Natural killer cell (primary cell): ENCODE results near the gene DIPK1B. TPM values are rescaled to one million over a fixed set of nuclear protein-coding genes. Genes with fewer than 3 reads are reported as not detected.

Source experiments
- ATAC-seq, 3 donors: fragments of 150-1000 bp in 2 of 3; fragments of 200-7000 bp in 1 of 3; cut with Tn5 transposase; 1 replicate in 1 of 3; 2 replicates in 2 of 3; pipeline ENCODE4 v1.10.0; 2021; ENCODE audit warnings: mild to moderate bottlenecking in 2 of 3, moderate library complexity in 2 of 3
- DNase-seq, 2 donors: peaks; one replicate each; pipeline versions ENCODE4 v3.0.0 to v3.0.0-alpha.2; 2013 to 2021; ENCODE audit warnings: mixed read lengths in 1 of 2
- H3K27ac ChIP-seq: one replicate; pipeline ENCODE4 v1.5.1; 2013; ENCODE audit warnings: mild to moderate bottlenecking, low read length
- H3K27me3 ChIP-seq: one replicate; pipeline ENCODE4 v1.6.1; 2013; ENCODE audit warnings: low read length; ENCODE audit not compliant: control insufficient read depth, insufficient read depth
- H3K36me3 ChIP-seq: one replicate; pipeline ENCODE4 v1.6.1; 2013; ENCODE audit warnings: low read length; ENCODE audit not compliant: control insufficient read depth, insufficient read depth
- H3K4me1 ChIP-seq: one replicate; pipeline ENCODE4 v1.6.1; 2013; ENCODE audit warnings: low read length; ENCODE audit not compliant: control insufficient read depth, insufficient read depth
- H3K4me3 ChIP-seq: one replicate; pipeline ENCODE4 v1.5.1; 2013; ENCODE audit warnings: low read length
- H3K9me3 ChIP-seq: one replicate; pipeline ENCODE4 v1.6.1; 2013; ENCODE audit warnings: low read length; ENCODE audit not compliant: control insufficient read depth, insufficient read depth
- H3K27ac Mint-ChIP-seq, 2 donors: one replicate each; pipeline ENCODE4 v1.8.0; 2022; ENCODE audit warnings: mild to moderate bottlenecking in 2 of 2, mixed read lengths in 2 of 2, moderate library complexity in 1 of 2
- H3K27me3 Mint-ChIP-seq, 2 donors: one replicate each; pipeline ENCODE4 v1.8.0; 2022; ENCODE audit warnings: low read depth in 2 of 2, mixed read lengths in 2 of 2
- H3K36me3 Mint-ChIP-seq: one replicate; pipeline ENCODE4 v1.8.0; 2022; ENCODE audit warnings: mixed read lengths
- H3K4me1 Mint-ChIP-seq, 2 donors: one replicate each; pipeline ENCODE4 v1.8.0; 2022; ENCODE audit warnings: mixed read lengths in 2 of 2
- H3K4me3 Mint-ChIP-seq: one replicate; pipeline ENCODE4 v1.8.0; 2022; ENCODE audit warnings: mild to moderate bottlenecking, moderate library complexity, mixed read lengths
- H3K9me3 Mint-ChIP-seq, 2 donors: one replicate each; pipeline ENCODE4 v1.8.0; 2022; ENCODE audit warnings: mixed read lengths in 2 of 2
- whole genome bisulfite sequencing: methylation state at CpG from one replicate; pipeline ENCODE4 v1.1.7; 2013; ENCODE audit warnings: missing lambda C conversion rate; ENCODE audit not compliant: insufficient coverage; 5-methylcytosine and 5-hydroxymethylcytosine counted together
- intact Hi-C: fragments of 100-400 bp; cut with micrococcal nuclease; formaldehyde crosslinking; loops from one replicate; pipeline ENCODE4 v1.14.2; 2022
- total RNA-seq, 4 donors: library from RNA; stranded (reverse); fragments of 120-200 nt in 1 of 4; gene quantifications; one replicate each; pipeline versions ENCODE4 v1.2.3 to v1.2.4, GENCODE V29; 2013 to 2022
- TF ChIP-seq, protein P1 (sequence below): fragments of 200-600 bp; IDR thresholded peaks from one replicate; pipeline ENCODE4 v1.8.0; 2022; ENCODE audit warnings: antibody characterized with exemption

Gene DIPK1B
- total RNA-seq, 3 donors from 2014 or later (not counting 1 experiment from before 2014, with no cell fraction given), result 0.31 to 0.39 TPM; not detected in 1

DNA sequence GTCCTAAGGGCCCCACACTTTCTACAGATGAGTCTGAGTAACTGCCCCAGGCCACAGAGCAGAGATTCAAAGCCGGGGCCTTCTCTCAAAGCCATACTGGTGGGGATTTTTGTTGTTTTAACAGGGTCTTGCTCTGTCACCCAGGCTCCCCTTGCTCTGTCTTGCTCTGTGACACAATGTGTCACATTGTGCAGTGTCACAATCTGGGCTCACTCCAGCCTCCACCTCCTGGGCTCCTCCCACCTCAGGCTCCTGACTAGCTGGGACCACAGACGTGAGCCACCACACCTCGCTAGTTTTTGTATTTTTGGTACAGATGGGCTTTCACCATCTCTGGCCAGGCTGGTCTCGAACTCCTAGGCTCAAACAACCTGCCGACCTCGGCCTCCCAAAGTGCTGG is 33.7 kb upstream of the DIPK1B start:
- no peak overlapping the region for H3K27ac ChIP-seq
- H3K4me3 ChIP-seq, result no peak overlapping the region
- H3K27ac Mint-ChIP-seq, result no peak overlapping the region
- H3K27me3 Mint-ChIP-seq, result no peaks in the 10 kb centered on the region
- H3K9me3 Mint-ChIP-seq, result no peaks in the 10 kb centered on the region
- no peak overlapping the region for H3K4me3 Mint-ChIP-seq
- H3K9me3 ChIP-seq, result no peaks in the 10 kb centered on the region
- peaks cover 0 to 9% of the 10 kb centered on the region in 2 donors for H3K4me1 Mint-ChIP-seq
- H3K36me3 Mint-ChIP-seq, result no peaks in the 10 kb centered on the region
- no peak for DNase-seq
- intact Hi-C loops, result no loop called here
- ATAC-seq, result no peak
- H3K36me3 ChIP-seq, result no peaks in the 10 kb centered on the region
- H3K4me1 ChIP-seq, result peaks cover 3% of the 10 kb centered on the region
- H3K27me3 ChIP-seq, result no peaks in the 10 kb centered on the region
- WGBS, result 86% methylated on average over 6 of the region's 6 CpGs
- TF ChIP-seq, protein P1, sequence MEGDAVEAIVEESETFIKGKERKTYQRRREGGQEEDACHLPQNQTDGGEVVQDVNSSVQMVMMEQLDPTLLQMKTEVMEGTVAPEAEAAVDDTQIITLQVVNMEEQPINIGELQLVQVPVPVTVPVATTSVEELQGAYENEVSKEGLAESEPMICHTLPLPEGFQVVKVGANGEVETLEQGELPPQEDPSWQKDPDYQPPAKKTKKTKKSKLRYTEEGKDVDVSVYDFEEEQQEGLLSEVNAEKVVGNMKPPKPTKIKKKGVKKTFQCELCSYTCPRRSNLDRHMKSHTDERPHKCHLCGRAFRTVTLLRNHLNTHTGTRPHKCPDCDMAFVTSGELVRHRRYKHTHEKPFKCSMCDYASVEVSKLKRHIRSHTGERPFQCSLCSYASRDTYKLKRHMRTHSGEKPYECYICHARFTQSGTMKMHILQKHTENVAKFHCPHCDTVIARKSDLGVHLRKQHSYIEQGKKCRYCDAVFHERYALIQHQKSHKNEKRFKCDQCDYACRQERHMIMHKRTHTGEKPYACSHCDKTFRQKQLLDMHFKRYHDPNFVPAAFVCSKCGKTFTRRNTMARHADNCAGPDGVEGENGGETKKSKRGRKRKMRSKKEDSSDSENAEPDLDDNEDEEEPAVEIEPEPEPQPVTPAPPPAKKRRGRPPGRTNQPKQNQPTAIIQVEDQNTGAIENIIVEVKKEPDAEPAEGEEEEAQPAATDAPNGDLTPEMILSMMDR, result no peak

DNA sequence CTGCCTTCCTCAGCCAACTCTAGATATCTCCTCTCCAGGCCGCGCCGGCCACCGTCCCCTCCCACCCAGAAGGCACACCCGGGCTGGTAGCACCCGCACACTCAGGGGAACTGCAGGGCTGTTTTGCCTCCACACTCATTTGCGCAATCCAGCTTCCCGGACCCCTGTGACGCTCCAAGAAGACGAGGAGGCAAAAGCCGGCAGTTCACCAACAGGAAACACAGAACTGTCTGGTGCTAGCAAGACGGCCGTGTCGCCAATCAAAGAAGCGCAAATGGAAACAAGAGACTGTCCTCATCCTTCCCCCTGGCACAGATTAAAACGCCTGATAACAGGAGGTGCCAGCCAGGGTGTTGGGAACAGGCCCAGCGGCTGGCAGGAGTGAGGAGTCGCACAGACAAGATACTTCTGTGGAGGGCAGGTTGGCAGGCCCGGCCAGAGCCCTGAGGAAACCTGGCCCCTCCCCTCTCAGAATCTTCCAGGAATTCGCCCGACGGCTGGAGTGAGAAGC is 32.9 kb upstream of the DIPK1B start:
- WGBS, result 48% methylated on average over 20 of the region's 22 CpGs
- ATAC-seq, result no peak
- no peaks in the 10 kb centered on the region for H3K9me3 Mint-ChIP-seq
- DNase-seq, result no peak
- no peaks in the 10 kb centered on the region for H3K27me3 Mint-ChIP-seq
- Histone ChIP-seq H3K27ac (no peak overlapping the region), H3K4me3 (no peak overlapping the region), H3K4me1 (peaks cover 3% of the 10 kb centered on the region), H3K27me3 (no peaks in the 10 kb centered on the region), H3K9me3 (no peaks in the 10 kb centered on the region), H3K36me3 (no peaks in the 10 kb centered on the region)
- no peak overlapping the region for H3K27ac Mint-ChIP-seq
- H3K4me3 Mint-ChIP-seq, result no peak overlapping the region
- TF ChIP-seq, protein P1, result no peak
- peaks cover 0 to 9% of the 10 kb centered on the region in 2 donors for H3K4me1 Mint-ChIP-seq
- H3K36me3 Mint-ChIP-seq, result no peaks in the 10 kb centered on the region
- intact Hi-C loops, result no loop called here

DNA sequence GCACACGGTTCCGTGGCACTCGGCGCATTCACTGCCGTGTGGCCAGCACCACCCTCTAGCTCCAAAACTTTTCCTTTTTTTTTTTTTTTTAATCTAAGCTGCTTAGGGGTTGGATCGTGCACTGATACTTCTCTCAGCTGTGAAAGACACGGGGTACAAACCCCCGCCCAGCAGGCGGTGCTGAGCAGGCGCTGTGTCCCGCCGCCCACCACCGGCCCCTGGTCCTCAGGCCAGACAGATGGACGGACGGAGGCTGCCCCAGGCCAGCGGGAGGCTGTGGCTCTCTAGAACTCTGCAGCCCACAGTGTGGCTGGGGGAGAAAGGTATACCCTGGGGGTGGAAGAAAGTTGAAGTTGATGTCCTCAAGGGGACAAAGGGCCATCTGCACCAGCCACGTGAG is 31.3 kb upstream of the DIPK1B start:
- H3K27me3 ChIP-seq, result no peaks in the 10 kb centered on the region
- intact Hi-C loops, result no loop called here
- DNase-seq (no peak), ATAC-seq (no peak)
- no peaks in the 10 kb centered on the region for H3K9me3 ChIP-seq
- no peak overlapping the region for H3K4me3 Mint-ChIP-seq
- TF ChIP-seq, protein P1, result no peak
- no peak overlapping the region for H3K27ac ChIP-seq
- H3K27me3 Mint-ChIP-seq, result no peaks in the 10 kb centered on the region
- 94% methylated on average over 17 of the region's 17 CpGs for WGBS
- H3K36me3 ChIP-seq, result no peaks in the 10 kb centered on the region
- H3K9me3 Mint-ChIP-seq, result no peaks in the 10 kb centered on the region
- H3K4me1 ChIP-seq, result peaks cover 11% of the 10 kb centered on the region
- no peak overlapping the region for H3K27ac Mint-ChIP-seq
- H3K36me3 Mint-ChIP-seq, result no peaks in the 10 kb centered on the region
- no peak overlapping the region for H3K4me3 ChIP-seq
- peaks cover 3 to 14% of the 10 kb centered on the region in 2 donors for H3K4me1 Mint-ChIP-seq
